HEK293 (cell line): ENCODE results near the gene ING5.

Source experiments
- BCL11B ChIP-seq: fragments of 450-650 bp; formaldehyde crosslinking; IDR thresholded peaks from 2 replicates; pipeline ENCODE4 v1.5.1; 2016; ENCODE audit warnings: low read depth, missing biosample characterization, missing genetic modification characterization
- EGR2 ChIP-seq: fragments of 450-650 bp; formaldehyde crosslinking; IDR thresholded peaks from 2 replicates; pipeline ENCODE4 v1.5.1; 2016; ENCODE audit warnings: low read depth, missing biosample characterization, missing genetic modification characterization
- KLF9 ChIP-seq: fragments of 450-650 bp; formaldehyde crosslinking; IDR thresholded peaks from 2 replicates; pipeline ENCODE4 v1.5.1; 2016; ENCODE audit warnings: missing biosample characterization, missing genetic modification characterization, low read depth
- SCRT1 ChIP-seq: fragments of 450-650 bp; formaldehyde crosslinking; IDR thresholded peaks from 2 replicates; pipeline ENCODE4 v1.5.1; 2016; ENCODE audit warnings: missing biosample characterization, missing genetic modification characterization, borderline replicate concordance
- SP2 ChIP-seq: fragments of 450-650 bp; formaldehyde crosslinking; IDR thresholded peaks from 2 replicates; pipeline ENCODE4 v1.5.1; 2016; ENCODE audit warnings: missing biosample characterization, missing genetic modification characterization
- ZFHX2 ChIP-seq: fragments of 450-650 bp; formaldehyde crosslinking; conservative IDR thresholded peaks from 2 replicates; pipeline ENCODE4 v1.5.1; 2016; ENCODE audit warnings: missing biosample characterization, missing genetic modification characterization
- ZNF114 ChIP-seq: fragments of 450-650 bp; formaldehyde crosslinking; IDR thresholded peaks from 2 replicates; pipeline ENCODE4 v1.5.0; 2017; ENCODE audit warnings: missing biosample characterization, missing genetic modification characterization
- ZNF184 ChIP-seq: fragments of 450-650 bp; IDR thresholded peaks from 2 replicates; pipeline ENCODE4 v1.5.1; 2018; ENCODE audit warnings: missing biosample characterization, mild to moderate bottlenecking, missing genetic modification characterization
- ZNF302 ChIP-seq: fragments of 450-650 bp; formaldehyde crosslinking; IDR thresholded peaks from 2 replicates; pipeline ENCODE4 v1.5.1; 2016; ENCODE audit warnings: missing biosample characterization, missing genetic modification characterization, low read depth
- ZNF311 ChIP-seq: fragments of 450-650 bp; formaldehyde crosslinking; IDR thresholded peaks from 2 replicates; pipeline ENCODE4 v1.5.1; 2017; ENCODE audit warnings: missing biosample characterization, missing genetic modification characterization, borderline replicate concordance
- ZNF335 ChIP-seq: fragments of 450-650 bp; formaldehyde crosslinking; conservative IDR thresholded peaks from 2 replicates; pipeline ENCODE4 v1.5.1; 2016; ENCODE audit warnings: missing biosample characterization, missing genetic modification characterization
- ZNF341 ChIP-seq: fragments of 450-650 bp; formaldehyde crosslinking; IDR thresholded peaks from 2 replicates; pipeline ENCODE4; 2016; ENCODE audit warnings: low read depth, missing biosample characterization, missing genetic modification characterization
- ZNF510 ChIP-seq: fragments of 450-650 bp; formaldehyde crosslinking; IDR thresholded peaks from 2 replicates; pipeline ENCODE4 v1.5.1; 2018; ENCODE audit warnings: mild to moderate bottlenecking, missing genetic modification characterization, missing biosample characterization; ENCODE audit not compliant: insufficient replicate concordance
- ZNF530 ChIP-seq: fragments of 450-650 bp; formaldehyde crosslinking; IDR thresholded peaks from 2 replicates; pipeline ENCODE4 v1.5.1; 2016; ENCODE audit warnings: low read depth, missing biosample characterization, missing genetic modification characterization
- ZNF626 ChIP-seq: fragments of 450-650 bp; sonication (Bioruptor Pico); formaldehyde crosslinking; IDR thresholded peaks from 2 replicates; pipeline ENCODE4 v1.5.1; 2018; ENCODE audit warnings: missing biosample characterization, missing genetic modification characterization, inconsistent platforms
- ZNF670 ChIP-seq: fragments of 450-650 bp; formaldehyde crosslinking; IDR thresholded peaks from 2 replicates; pipeline ENCODE4 v1.5.1; 2016; ENCODE audit warnings: missing biosample characterization, missing genetic modification characterization, low read depth
- ZNF777 ChIP-seq: fragments of 450-650 bp; formaldehyde crosslinking; IDR thresholded peaks from 2 replicates; pipeline ENCODE4 v1.5.1; 2017; ENCODE audit warnings: missing biosample characterization, missing genetic modification characterization, borderline replicate concordance
- ZSCAN16 ChIP-seq: fragments of 450-650 bp; formaldehyde crosslinking; IDR thresholded peaks from 2 replicates; pipeline ENCODE4 v1.5.1; 2016; ENCODE audit warnings: missing biosample characterization, missing genetic modification characterization
- ZSCAN30 ChIP-seq: fragments of 450-650 bp; IDR thresholded peaks from 2 replicates; pipeline ENCODE4 v1.5.1; 2018; ENCODE audit warnings: missing biosample characterization, mild to moderate bottlenecking, missing genetic modification characterization, moderate library complexity
- ZXDB ChIP-seq: fragments of 450-650 bp; formaldehyde crosslinking; IDR thresholded peaks from 2 replicates; pipeline ENCODE4 v1.5.1; 2016; ENCODE audit warnings: missing biosample characterization, missing genetic modification characterization
- TF ChIP-seq, protein P1 (sequence below): fragments of 450-650 bp; formaldehyde crosslinking; IDR thresholded peaks from 2 replicates; pipeline ENCODE4 v1.5.1; 2016; ENCODE audit warnings: missing biosample characterization, missing genetic modification characterization, borderline replicate concordance
- TF ChIP-seq, protein P2 (sequence below): fragments of 450-650 bp; formaldehyde crosslinking; IDR thresholded peaks from 2 replicates; pipeline ENCODE4 v1.5.1; 2016; ENCODE audit warnings: missing biosample characterization, missing genetic modification characterization
- TF ChIP-seq, protein P3 (sequence below): fragments of 450-650 bp; formaldehyde crosslinking; conservative IDR thresholded peaks from 2 replicates; pipeline ENCODE4 v1.5.1; 2016; ENCODE audit warnings: low read depth, missing biosample characterization, missing genetic modification characterization
- TF ChIP-seq, protein P4 (sequence below): fragments of 450-650 bp; formaldehyde crosslinking; IDR thresholded peaks from 2 replicates; pipeline ENCODE4 v1.5.1; 2017; ENCODE audit warnings: missing biosample characterization, missing genetic modification characterization
- TF ChIP-seq, protein P5 (sequence below): fragments of 450-650 bp; formaldehyde crosslinking; IDR thresholded peaks from 2 replicates; pipeline ENCODE4 v1.5.1; 2017; ENCODE audit warnings: missing biosample characterization, missing genetic modification characterization
- TF ChIP-seq, protein P6 (sequence below): fragments of 450-650 bp; formaldehyde crosslinking; IDR thresholded peaks from 2 replicates; pipeline ENCODE4 v1.5.1; 2016; ENCODE audit warnings: missing biosample characterization, missing genetic modification characterization

Gene ING5

DNA sequence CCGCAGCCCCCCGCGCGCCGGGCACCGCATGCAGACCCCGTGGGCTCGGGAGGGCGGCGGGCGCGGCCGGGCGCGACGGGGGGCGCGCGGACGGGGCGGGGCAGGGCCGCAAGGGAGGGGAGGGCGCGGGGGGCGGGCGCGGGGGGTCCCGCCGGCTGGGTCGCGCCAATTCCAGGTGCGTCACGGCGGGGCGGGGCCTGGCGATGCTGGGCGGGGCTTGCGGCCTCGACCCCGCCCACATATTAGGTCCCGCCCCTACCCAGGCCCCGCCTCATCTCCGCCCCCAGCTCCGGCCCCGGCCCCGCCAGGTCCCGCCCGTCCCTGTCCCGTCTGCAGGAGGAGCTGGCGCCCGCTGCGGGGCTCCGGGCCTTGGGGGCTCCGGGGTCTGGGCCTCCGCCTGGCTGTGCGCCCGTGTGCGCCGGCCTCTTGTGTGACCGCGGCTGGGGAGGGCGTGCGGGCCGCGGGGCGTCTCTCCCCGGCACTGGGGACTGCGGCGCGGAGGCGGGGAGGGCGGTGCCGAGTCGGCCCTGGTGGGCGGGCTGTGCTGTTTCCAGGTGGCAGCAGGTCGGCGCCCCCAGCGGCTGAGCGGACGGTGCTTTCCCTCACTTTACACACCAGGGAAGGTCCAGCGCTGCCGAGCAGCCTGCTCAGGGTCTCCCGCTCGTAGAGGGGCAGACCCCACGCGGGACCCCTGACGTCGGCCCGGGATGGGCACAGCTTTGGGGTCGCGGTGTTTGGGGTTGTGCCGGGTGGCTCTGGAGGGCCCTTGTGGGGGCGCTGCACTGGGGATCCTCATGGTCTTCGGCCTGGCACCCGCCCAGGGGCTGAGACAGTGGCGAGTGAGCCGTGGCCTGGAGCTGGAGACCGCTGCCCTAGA lies 554 bp downstream of the ING5 start (continued):
- TF ChIP-seq ZSCAN30 (tag by site-specific recombination) (0 out of 2 replicates have a peak, but pooled peaks have one; percentile 37), ZNF184 (tag by site-specific recombination) (0 out of 2 replicates have a peak, but pooled peaks have one; percentile 8), KLF9 (tag by site-specific recombination) (peak; percentile 60; the same call in 1 of the 2 replicates), ZNF341 (tag by site-specific recombination) (0 out of 2 replicates have a peak, but pooled peaks have one; percentile 28), ZNF670 (tag by site-specific recombination) (no peak), BCL11B (tag by site-specific recombination) (no peak), ZSCAN16 (tag by site-specific recombination) (no peak), ZNF335 (tag by site-specific recombination) (peak; percentile 46; the same call in 1 of the 2 replicates), ZNF114 (tag by site-specific recombination) (no peak), SCRT1 (no peak), ZNF777 (no peak), ZNF302 (no peak), ZFHX2 (peak; percentile 89), ZNF510 (tag by site-specific recombination) (no peak), ZNF530 (tag by site-specific recombination) (no peak), ZNF626 (tag by site-specific recombination) (no peak), EGR2 (peak; percentile 76), ZNF311 (tag by site-specific recombination) (no peak), SP2 (tag by site-specific recombination) (peak; percentile 38), ZXDB (tag by site-specific recombination) (0 out of 2 replicates have a peak, but pooled peaks have one; percentile 33)
- TF ChIP-seq, protein P1, sequence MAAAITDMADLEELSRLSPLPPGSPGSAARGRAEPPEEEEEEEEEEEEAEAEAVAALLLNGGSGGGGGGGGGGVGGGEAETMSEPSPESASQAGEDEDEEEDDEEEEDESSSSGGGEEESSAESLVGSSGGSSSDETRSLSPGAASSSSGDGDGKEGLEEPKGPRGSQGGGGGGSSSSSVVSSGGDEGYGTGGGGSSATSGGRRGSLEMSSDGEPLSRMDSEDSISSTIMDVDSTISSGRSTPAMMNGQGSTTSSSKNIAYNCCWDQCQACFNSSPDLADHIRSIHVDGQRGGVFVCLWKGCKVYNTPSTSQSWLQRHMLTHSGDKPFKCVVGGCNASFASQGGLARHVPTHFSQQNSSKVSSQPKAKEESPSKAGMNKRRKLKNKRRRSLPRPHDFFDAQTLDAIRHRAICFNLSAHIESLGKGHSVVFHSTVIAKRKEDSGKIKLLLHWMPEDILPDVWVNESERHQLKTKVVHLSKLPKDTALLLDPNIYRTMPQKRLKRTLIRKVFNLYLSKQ (tag by site-specific recombination): no peak
- TF ChIP-seq, protein P2, sequence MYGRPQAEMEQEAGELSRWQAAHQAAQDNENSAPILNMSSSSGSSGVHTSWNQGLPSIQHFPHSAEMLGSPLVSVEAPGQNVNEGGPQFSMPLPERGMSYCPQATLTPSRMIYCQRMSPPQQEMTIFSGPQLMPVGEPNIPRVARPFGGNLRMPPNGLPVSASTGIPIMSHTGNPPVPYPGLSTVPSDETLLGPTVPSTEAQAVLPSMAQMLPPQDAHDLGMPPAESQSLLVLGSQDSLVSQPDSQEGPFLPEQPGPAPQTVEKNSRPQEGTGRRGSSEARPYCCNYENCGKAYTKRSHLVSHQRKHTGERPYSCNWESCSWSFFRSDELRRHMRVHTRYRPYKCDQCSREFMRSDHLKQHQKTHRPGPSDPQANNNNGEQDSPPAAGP (tag by site-specific recombination): 0 out of 2 replicates have a peak, but pooled peaks have one; percentile 20
- TF ChIP-seq, protein P3, sequence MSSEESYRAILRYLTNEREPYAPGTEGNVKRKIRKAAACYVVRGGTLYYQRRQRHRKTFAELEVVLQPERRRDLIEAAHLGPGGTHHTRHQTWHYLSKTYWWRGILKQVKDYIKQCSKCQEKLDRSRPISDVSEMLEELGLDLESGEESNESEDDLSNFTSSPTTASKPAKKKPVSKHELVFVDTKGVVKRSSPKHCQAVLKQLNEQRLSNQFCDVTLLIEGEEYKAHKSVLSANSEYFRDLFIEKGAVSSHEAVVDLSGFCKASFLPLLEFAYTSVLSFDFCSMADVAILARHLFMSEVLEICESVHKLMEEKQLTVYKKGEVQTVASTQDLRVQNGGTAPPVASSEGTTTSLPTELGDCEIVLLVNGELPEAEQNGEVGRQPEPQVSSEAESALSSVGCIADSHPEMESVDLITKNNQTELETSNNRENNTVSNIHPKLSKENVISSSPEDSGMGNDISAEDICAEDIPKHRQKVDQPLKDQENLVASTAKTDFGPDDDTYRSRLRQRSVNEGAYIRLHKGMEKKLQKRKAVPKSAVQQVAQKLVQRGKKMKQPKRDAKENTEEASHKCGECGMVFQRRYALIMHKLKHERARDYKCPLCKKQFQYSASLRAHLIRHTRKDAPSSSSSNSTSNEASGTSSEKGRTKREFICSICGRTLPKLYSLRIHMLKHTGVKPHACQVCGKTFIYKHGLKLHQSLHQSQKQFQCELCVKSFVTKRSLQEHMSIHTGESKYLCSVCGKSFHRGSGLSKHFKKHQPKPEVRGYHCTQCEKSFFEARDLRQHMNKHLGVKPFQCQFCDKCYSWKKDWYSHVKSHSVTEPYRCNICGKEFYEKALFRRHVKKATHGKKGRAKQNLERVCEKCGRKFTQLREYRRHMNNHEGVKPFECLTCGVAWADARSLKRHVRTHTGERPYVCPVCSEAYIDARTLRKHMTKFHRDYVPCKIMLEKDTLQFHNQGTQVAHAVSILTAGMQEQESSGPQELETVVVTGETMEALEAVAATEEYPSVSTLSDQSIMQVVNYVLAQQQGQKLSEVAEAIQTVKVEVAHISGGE: no peak
- TF ChIP-seq, protein P4, sequence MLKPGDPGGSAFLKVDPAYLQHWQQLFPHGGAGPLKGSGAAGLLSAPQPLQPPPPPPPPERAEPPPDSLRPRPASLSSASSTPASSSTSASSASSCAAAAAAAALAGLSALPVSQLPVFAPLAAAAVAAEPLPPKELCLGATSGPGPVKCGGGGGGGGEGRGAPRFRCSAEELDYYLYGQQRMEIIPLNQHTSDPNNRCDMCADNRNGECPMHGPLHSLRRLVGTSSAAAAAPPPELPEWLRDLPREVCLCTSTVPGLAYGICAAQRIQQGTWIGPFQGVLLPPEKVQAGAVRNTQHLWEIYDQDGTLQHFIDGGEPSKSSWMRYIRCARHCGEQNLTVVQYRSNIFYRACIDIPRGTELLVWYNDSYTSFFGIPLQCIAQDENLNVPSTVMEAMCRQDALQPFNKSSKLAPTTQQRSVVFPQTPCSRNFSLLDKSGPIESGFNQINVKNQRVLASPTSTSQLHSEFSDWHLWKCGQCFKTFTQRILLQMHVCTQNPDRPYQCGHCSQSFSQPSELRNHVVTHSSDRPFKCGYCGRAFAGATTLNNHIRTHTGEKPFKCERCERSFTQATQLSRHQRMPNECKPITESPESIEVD: no peak
- TF ChIP-seq, protein P5, sequence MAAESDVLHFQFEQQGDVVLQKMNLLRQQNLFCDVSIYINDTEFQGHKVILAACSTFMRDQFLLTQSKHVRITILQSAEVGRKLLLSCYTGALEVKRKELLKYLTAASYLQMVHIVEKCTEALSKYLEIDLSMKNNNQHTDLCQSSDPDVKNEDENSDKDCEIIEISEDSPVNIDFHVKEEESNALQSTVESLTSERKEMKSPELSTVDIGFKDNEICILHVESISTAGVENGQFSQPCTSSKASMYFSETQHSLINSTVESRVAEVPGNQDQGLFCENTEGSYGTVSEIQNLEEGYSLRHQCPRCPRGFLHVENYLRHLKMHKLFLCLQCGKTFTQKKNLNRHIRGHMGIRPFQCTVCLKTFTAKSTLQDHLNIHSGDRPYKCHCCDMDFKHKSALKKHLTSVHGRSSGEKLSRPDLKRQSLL (tag by site-specific recombination): peak; percentile 52; the same call in 1 of the 2 replicates
- TF ChIP-seq, protein P6, sequence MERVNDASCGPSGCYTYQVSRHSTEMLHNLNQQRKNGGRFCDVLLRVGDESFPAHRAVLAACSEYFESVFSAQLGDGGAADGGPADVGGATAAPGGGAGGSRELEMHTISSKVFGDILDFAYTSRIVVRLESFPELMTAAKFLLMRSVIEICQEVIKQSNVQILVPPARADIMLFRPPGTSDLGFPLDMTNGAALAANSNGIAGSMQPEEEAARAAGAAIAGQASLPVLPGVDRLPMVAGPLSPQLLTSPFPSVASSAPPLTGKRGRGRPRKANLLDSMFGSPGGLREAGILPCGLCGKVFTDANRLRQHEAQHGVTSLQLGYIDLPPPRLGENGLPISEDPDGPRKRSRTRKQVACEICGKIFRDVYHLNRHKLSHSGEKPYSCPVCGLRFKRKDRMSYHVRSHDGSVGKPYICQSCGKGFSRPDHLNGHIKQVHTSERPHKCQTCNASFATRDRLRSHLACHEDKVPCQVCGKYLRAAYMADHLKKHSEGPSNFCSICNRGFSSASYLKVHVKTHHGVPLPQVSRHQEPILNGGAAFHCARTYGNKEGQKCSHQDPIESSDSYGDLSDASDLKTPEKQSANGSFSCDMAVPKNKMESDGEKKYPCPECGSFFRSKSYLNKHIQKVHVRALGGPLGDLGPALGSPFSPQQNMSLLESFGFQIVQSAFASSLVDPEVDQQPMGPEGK (tag by site-specific recombination): peak; percentile 53; the same call in 1 of the 2 replicates
- TF ChIP-seq, all 188 proteins: peak for 25
